ENCODE data around the gene PTGER3.
"Not testable (repeated sequence)": the region's sequence is repeated elsewhere in the genome, so short reads cannot be mapped to it uniquely, and the experiment has no call there.

GRCh38 chr1:70940398-70940797 lies 107.2 kb downstream of the PTGER3 start:
- TF ChIP-seq, protein P1, sequence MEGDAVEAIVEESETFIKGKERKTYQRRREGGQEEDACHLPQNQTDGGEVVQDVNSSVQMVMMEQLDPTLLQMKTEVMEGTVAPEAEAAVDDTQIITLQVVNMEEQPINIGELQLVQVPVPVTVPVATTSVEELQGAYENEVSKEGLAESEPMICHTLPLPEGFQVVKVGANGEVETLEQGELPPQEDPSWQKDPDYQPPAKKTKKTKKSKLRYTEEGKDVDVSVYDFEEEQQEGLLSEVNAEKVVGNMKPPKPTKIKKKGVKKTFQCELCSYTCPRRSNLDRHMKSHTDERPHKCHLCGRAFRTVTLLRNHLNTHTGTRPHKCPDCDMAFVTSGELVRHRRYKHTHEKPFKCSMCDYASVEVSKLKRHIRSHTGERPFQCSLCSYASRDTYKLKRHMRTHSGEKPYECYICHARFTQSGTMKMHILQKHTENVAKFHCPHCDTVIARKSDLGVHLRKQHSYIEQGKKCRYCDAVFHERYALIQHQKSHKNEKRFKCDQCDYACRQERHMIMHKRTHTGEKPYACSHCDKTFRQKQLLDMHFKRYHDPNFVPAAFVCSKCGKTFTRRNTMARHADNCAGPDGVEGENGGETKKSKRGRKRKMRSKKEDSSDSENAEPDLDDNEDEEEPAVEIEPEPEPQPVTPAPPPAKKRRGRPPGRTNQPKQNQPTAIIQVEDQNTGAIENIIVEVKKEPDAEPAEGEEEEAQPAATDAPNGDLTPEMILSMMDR (conservative IDR thresholded peaks at IDR 0.05; ENCODE audit: low read depth, low read length) = not testable (repeated sequence)
- not testable (repeated sequence) for TF ChIP-seq MAZ (IDR thresholded peaks at IDR 0.05; ENCODE audit: borderline replicate concordance, low read depth, low read length)
